SHP77 (cell line): ENCODE results near the gene USH1C.

Experiments used
- DNase-seq, 2 experiments: peaks; one replicate each; lab custom pipeline; 2025; lab: John Stamatoyannopoulos, UW

USH1C gene

GRCh38 chr11:17472467-17472866 is 71.7 kb downstream of the USH1C start:
- no peak for DNase-seq

- no peak for DNase-seq
These were observed 72.7 kb downstream of the USH1C start for GRCh38 chr11:17471501-17471900.

- no peak for DNase-seq
These were observed 74.2 kb downstream of the USH1C start for GRCh38 chr11:17469998-17470397.

GRCh38 chr11:17468122-17468521 is 76.1 kb downstream of the USH1C start:
- no peak for DNase-seq

- no peak for DNase-seq
These were observed 80.6 kb downstream of the USH1C start for GRCh38 chr11:17463546-17464174.

- DNase-seq = no peak
These were observed 81.3 kb downstream of the USH1C start for GRCh38 chr11:17462940-17463339.

GRCh38 chr11:17460406-17460805 is 83.8 kb downstream of the USH1C start:
- no peak for DNase-seq

GRCh38 chr11:17459236-17459896 is 84.8 kb downstream of the USH1C start:
- DNase-seq = no peak

- no peak for DNase-seq
These were observed 85.9 kb downstream of the USH1C start for GRCh38 chr11:17458268-17458667.

GRCh38 chr11:17457396-17458173 is 86.6 kb downstream of the USH1C start:
- DNase-seq = no peak

GRCh38 chr11:17452668-17453067 is 91.5 kb downstream of the USH1C start:
- no peak for DNase-seq

GRCh38 chr11:17449158-17449557 is 95.1 kb downstream of the USH1C start:
- DNase-seq = no peak

- no peak for DNase-seq
These were observed 97.7 kb downstream of the USH1C start for GRCh38 chr11:17446482-17446881.

- no peak for DNase-seq
These were observed 98.9 kb downstream of the USH1C start for GRCh38 chr11:17445240-17445795.

- no peak for DNase-seq
These were observed 100.1 kb downstream of the USH1C start for GRCh38 chr11:17443926-17444690.
